GM18907 (cell line): ENCODE data around the gene MAN1B1.
"Not testable (repeated sequence)": the region's sequence is repeated elsewhere in the genome, so short reads cannot be mapped to it uniquely, and the experiment has no call there.

Experiments
- ATAC-seq: cut with Tn5 transposase; IDR thresholded peaks from one replicate; pipeline ENCODE4 v1.9.1; 2021; ENCODE audit warnings: mild to moderate bottlenecking, moderate library complexity; ENCODE audit not compliant: unreplicated experiment

The MAN1B1 gene

DNA sequence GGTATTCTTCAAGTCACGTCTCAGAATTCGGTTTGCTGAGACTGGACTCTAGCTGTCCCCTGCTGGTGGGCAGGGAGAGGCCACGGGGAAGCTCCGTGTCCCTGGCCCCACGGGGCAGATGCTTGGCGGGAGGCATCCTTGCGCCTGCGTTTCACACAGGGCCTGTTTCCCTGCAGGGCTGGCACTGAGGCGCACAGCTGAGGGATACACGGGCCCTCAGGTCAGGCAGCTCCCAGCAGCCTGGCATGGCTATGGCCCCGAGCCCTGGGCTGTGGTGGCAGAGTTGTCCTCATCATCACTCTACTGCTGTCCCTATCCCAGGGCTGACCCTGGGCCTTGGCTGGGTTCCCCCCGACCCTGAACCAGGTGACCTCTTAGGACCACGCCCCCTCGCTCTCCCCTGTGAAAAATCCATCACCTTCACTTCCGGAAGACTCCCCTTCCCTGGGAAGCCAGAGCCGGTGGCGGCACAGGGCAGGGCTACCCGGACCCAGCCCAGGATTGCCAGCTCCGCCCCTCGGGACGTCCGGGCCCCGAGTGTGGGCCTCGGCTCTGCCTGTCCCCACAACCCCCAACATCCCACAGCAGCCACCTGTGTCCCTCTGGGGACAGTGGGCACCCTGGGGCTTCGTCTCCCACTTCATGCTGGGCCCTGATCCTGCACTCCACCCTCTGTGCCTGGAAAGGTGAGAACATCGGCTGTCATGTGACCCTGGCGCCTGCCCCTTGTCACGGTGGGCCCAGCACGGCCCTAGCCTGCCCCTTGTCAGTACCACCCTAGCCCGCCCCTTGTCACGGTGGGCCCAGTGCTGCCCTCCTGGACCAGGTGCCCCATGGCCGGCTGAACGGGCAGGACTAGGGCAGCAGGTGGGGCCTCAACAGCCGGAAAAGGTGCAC is 22.7 kb downstream of the MAN1B1 start:
- ATAC-seq: no peak

GRCh38 chr9:137110147-137110910 is 23.5 kb downstream of the MAN1B1 start:
- no peak for ATAC-seq

- ATAC-seq: no peak
These were observed 24.4 kb downstream of the MAN1B1 start for GRCh38 chr9:137110911-137111787.

- ATAC-seq: no peak
These were observed 25.2 kb downstream of the MAN1B1 start for GRCh38 chr9:137111788-137112563.

GRCh38 chr9:137112564-137113384 is 26.0 kb downstream of the MAN1B1 start:
- ATAC-seq: no peak

DNA sequence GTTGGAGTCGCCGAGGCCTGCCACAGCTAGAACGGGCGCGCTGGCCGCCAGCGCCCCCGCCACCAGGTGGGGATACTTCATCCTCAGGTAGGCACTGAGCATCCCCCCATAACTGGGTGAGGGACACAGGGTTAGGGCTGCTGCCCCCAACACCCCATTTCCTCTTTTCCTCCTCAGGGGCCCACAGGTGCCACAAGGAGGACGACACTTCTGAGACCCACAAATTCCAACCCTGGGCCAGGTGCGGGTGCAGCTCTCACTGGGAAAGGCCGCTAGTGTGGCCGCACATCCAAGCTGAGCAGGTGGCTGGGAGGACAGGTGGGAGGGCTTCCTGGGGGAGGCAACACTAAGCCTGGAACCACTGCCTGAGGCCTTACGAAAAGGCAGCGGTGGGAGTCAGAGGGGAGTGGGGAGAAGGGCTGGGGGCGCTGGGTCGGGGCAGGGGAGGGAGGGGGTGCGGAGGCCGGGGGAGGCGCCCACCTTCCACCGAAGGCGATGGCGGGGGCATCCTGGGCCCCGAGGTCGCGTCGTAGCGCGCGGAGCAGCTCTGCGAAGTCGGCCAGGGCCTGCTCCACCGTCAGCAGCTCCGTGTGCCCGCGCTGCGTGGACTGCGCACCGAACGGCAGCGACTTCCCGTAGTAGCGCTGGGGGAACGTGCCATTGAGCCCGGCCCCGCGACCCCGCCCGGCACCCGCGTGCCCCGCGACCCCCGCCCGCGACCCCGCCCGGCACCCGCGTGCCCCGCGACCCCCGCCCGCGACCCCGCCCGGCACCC is 26.8 kb downstream of the MAN1B1 start:
- ATAC-seq: no peak

- ATAC-seq: peak; percentile 8
These were observed 27.4 kb downstream of the MAN1B1 start for GRCh38 chr9:137114220-137114612.

DNA sequence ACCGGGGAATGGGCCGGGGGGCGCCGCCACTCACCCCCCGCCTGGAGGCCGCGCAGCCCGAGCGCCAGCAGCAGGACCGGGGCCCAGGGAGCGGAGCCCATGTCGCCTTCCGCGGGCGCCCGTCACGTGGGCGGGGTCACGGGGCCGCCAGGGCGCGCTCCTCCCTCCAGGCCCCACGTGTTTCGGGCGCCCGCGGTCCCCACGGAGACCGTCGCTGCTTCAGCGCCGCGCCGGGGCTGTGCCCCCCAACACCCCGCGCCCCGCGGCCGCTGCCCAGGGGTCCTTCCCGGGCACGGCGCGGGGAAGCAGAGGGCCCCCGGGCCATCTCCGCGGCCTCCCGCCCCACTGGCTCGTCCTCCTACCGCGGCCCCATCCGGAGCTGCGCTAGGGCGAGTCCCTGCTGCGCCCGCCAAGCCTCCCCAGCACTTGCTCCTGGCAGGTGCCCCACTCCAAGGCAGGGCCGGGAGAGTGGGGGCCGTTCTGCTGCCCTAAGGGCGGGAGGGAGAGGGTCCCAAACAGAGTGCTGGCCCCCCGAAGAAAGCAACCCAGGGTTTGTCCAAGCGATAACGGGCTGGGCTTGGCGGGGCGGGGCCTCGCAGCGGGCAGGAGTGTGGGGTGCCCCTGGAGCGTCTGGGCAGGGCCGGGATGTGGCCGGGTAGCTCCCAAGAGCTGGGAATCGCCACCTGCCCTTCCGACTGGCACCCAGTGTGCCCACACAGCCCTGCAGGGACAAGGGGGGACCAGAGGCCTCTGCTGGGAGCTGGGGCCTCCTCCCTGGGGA is 28.0 kb downstream of the MAN1B1 start, which contains the start of gene DPP7:
TSS of gene DPP7 (minus strand) at position 121 of the 781 bp plus-strand sequence. CDS start at position 101, 20 bp downstream.
- ATAC-seq: peak; percentile 58

DNA sequence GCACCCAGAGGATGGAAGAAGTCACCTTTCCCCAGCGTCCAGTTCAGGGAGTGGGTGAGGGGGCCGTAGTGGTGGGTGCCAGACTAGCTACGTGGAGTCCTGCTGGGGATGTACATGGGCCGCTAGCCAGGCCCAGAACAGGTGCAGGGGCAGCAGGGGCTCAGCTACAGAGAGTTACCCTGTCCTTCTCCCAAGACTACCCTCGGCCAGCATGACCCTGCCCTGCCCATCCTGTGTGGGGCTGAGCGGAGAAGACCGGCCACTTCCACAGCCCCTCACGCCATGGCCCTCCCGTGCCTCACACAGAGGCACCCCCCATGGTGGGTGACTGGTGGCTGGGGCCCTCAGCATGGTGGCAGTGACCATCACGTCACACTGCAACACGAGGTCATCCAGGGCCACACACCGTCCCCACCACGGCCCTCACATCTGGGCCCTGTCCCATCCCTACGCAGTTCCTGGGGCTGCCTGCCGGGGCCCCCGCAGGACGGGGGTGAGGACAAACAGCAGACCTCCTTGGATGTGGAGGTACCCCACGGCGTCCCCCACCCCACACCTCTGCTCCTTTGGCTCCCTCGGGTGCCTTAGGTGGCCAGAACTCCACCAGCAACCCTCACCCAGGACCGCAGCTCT is 28.7 kb downstream of the MAN1B1 start:
- ATAC-seq: no peak

GRCh38 chr9:137116027-137116507 is 29.3 kb downstream of the MAN1B1 start:
- no peak for ATAC-seq

DNA sequence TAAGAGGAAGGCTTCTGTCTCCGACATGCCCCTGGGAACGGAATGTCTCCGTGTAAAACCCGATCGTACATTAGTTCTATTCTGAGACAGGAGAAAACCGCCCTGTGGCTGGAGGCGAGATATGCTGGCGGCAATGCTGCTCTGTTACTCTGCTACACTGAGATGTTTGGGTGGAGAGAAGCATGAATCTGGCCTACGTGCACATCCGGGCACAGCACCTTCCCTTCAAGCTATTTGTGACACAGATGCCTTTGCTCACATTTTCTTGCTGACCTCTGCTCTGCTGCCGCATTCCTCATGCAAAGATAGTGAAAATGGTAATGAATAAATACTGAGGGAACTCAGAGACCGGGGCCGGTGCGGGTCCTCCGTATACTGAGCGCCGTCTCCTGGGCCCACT is 29.9 kb downstream of the MAN1B1 start:
- ATAC-seq: no peak

DNA sequence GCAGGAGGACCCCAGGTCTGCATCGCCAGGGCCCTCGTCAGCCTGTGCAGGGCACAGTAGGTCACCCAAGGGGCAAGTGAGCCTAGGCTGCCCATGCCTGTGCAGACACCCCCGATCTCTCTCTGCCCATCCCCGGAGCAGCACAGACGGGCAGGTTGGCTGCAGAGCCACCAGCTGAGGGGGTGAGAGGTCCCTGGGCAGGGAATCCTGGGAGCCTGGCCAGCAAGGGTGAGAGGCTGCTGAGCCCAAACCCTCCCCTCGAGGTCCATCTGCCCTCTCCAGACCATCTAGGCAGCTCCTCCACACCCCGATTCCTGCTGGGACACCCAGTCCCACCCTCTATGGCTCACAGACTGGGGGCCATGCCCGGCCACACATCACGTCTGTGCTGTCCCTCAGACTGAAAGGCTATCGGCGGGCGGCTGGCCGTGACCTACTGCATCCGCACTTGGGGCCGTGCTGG is 30.5 kb downstream of the MAN1B1 start:
- ATAC-seq: no peak

GRCh38 chr9:137118092-137118603 is 31.4 kb downstream of the MAN1B1 start:
- not testable (repeated sequence) for ATAC-seq

- ATAC-seq: not testable (repeated sequence)
These were observed 35.4 kb downstream of the MAN1B1 start for GRCh38 chr9:137121927-137122795.

- not testable (repeated sequence) for ATAC-seq
These were observed 36.1 kb downstream of the MAN1B1 start for GRCh38 chr9:137122796-137123467.
